ENCODE results near the gene TEX11.

TEX11 gene

DNA sequence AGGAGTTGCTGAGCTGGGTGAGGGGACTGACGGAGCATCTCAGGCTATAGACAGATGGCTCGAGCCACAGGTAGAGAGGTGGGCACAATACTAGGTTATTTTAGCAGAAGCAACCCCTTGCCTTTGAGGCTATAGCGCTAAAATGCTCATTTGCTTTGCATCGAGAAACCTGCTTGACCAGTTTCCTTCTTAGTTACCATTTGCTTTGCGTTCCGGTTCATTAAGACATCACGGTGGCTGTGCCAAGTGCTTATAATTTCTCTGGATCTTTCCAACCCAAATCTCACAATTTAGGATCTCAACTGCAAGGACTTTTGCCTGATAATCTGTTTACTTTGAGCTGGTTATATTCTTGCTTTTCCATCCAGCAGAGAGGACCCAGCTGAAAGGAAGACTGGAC is 423.0 kb downstream of the TEX11 start:
- FAIRE-seq = no peak

DNA sequence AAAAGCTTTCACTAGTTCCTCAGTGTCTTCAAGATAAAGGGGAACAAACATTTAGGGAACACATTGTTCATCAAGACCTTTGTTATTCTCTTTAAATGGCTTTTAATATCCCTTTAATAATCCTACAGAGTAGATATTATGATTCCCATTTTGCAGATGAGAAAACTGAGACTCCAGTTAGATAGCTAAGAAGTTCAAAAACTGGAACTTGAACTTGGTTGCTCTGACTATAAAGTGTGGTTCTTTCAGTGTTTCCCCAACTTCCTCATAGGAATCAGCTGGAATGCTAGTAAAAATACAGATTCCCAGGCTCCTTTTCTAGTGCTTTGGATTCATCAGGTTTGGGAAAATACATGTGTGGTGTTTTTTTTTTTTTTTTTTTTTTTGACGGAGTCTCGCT is 426.2 kb downstream of the TEX11 start:
- no peak for FAIRE-seq

DNA sequence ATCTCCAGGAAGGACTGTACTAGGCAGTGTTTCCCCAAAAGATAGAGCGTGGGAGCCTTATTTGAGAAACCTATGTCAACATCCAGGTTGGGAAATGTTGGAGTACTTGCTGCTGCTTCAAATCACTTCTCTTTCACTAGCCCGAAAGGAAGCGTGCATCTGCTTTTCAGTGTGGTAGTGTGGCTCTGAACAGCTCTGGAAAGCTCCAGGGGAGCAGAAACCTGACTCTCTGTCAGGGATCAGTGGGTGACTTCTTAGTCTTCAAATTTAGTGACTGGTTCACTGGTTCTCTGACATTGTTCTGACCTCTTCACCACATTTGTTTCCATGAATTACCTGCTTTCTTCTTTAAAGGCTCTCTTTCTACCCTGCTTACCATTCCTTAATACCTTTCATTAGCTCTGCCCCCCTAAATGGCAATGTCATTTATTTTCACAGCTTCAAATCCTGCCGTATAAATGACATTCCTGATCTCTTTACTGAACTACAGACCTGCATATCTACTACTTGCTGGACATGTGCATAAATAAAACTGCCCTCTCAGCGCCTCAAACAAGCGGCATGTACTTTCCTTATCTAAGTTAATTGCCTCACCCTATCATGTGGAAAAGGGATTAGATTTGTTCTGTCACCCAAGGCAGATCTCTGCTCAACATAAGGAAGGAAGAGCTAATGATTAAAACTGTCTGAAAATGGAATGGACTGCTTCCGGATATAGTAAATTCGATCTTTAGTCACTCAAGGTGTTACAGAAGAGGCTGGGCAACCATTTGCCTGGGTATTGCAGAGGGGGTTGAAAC is 426.8 kb downstream of the TEX11 start:
- FAIRE-seq = no peak

DNA sequence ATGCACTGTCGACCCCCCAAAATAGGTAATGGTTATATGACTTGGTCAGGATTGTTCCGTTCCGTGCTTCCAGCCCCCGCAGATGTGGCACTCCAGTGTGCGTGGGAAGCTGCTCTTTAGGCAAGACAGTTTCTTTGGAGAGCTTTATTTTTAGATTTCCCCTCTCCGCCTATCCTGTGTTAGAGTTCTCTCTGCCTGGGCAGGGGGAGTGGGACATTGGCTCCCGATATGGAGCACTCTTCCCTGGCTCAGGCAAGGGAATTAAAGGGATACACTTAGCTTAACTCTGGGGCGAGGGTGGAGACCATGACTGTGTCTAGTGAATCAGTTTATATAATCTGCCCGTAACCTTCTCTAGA is 427.9 kb downstream of the TEX11 start:
- no peak for FAIRE-seq

DNA sequence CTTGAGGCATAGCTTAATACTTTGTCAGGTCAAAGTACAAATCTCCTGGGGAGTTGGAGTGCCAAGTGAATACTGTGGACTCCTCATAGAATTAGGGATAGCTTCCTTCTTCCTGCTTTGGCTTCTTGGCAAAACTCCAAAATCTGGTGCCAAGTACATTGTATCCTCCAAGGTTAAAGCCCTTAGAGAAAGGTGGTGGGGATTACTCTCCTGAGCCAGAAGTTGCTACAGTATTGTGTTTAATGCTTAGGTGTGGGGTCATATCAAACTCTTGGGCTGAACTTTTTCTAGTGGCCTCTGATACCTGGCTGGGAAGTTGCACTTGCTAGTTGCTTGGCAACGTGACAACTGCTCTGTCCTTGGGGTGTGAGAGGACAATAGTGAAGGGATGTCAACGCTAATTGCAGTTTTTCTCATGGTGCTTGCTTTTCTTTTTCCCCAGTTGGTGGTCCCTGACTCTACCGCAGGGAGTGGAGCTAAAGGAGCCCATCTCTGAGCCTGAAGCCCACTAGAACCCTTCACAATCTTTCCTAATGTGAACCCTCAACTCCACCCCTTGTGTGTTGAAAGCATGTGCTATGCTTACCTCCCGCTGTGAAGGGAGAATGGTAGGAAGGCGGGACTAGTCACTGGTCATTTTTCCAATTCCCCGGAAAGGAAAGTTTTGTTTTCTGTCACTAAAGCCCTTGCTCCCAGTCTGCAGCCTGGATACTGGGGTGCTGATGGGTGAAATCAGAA is 428.4 kb downstream of the TEX11 start:
- FAIRE-seq = no peak

DNA sequence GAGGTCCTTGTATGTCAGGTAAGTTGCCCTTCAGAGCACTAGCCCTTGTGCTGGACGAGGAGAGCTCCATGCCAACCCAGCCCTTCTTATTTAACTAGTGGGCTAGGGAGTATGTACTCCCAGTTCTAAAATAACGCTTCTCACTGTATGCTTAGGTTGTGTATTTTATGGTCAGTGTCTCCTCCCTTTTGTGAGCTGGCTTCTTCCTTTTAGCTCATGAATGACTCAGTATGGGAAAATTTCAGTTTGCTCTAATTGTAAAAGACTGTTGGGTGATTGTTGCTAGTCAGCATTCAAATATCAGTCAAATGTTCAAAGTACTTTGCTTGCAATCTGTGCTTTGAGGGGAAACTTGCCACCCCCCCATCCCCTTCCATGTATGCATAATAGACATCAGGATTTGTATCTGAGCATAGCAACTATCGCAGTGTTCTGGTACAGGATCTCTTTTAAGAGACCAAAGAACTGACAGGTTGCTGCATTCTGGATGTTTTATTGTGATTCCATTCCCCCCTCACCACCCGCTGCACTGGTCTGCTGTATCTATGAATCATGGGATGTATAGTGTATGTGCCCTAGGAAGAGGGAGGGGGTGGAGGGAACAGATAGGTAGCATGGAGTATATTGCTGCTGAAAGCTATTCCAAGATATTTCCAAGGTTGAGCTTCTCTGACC is 429.1 kb downstream of the TEX11 start:
- no peak for FAIRE-seq
